ENCODE results near the gene MOSPD3. TPM values are rescaled to one million over a fixed set of nuclear protein-coding genes. Genes with fewer than 3 reads are reported as not detected.
"Not testable (repeated sequence)": the region's sequence is repeated elsewhere in the genome, so short reads cannot be mapped to it uniquely, and the experiment has no call there.

MOSPD3 gene
- total RNA-seq, 4 donors from 2014 or later, result 7.6 to 22.4 (median 15.5) TPM

DNA sequence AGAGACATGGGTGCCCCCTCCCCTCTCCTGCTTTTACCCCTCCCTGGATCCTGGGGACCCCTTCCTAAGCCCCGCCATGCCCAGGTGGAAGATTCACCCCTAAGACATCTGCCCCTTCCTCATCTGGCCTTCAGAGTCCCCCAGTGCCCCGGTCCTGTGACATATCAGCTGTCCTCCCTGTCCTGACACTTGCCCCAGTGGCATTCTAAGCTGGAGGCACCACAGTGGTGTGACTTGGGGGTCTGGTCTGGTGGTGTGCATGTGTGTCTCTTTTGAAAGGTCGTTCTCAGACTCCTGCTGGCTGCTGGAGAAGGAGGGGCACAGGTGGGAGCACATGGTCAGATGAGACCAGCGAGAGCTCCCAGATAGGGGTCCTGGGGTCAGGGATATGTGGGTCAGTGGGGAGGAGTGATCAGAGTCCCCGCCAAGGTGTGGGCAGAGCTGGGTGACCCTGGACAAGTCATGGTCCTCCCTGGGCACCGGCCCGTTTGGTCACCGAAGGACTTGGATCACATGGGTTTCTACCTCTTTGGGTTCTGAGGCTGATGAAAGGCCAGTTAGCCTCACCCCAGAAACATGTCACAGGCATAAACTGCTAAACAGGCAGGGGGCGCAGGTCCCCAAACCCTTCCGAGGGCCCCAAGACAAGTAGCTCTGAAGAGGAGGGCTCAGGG, 29.7 kb downstream of the MOSPD3 start:
- 78 to 82% methylated on average over 2 to 3 of the region's 10 CpGs for WGBS, 2 donors
- Histone ChIP-seq H3K4me3 (no peak overlapping the region), H3K4me1 (peaks cover 0 to 13% (median 0%) of the 10 kb centered on the region in 3 donors), H3K36me3 (no peaks in the 10 kb centered on the region), H3K9me3 (no peaks in the 10 kb centered on the region), H3K27me3 (peaks cover 0 to 53% (median 0%) of the 10 kb centered on the region in 4 donors), H3K27ac (no peak overlapping the region)
- intact Hi-C loops (cut with DNase I), result no loop called here
- TF ChIP-seq, protein P1, sequence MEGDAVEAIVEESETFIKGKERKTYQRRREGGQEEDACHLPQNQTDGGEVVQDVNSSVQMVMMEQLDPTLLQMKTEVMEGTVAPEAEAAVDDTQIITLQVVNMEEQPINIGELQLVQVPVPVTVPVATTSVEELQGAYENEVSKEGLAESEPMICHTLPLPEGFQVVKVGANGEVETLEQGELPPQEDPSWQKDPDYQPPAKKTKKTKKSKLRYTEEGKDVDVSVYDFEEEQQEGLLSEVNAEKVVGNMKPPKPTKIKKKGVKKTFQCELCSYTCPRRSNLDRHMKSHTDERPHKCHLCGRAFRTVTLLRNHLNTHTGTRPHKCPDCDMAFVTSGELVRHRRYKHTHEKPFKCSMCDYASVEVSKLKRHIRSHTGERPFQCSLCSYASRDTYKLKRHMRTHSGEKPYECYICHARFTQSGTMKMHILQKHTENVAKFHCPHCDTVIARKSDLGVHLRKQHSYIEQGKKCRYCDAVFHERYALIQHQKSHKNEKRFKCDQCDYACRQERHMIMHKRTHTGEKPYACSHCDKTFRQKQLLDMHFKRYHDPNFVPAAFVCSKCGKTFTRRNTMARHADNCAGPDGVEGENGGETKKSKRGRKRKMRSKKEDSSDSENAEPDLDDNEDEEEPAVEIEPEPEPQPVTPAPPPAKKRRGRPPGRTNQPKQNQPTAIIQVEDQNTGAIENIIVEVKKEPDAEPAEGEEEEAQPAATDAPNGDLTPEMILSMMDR (IDR thresholded peaks at IDR 0.05), result no peak
- TF ChIP-seq POLR2A (IDR thresholded peaks at IDR 0.05), result no peak
- no peak for DNase-seq

DNA sequence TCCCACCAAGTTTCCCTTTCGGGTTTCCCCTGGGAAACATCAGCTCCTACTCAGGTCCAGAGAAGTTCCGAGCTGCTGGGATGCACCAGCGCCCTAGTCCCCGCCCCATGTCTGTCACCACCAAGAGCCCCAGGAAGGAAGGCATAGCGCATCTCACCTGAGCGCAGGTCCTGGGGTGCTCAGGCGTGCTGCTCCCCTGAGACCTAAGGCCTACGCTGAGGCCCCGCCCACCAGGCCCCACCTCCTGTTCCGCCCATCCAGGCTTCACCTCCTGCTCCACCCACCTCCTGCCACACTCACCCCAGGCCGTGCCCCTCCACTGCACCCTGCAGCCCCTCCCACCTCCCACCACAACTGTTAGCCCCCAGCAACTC, 30.2 kb downstream of the MOSPD3 start:
- H3K36me3 ChIP-seq, result no peaks in the 10 kb centered on the region
- peaks cover 0 to 58% (median 0%) of the 10 kb centered on the region in 4 donors for H3K27me3 ChIP-seq
- H3K4me1 ChIP-seq, result peaks cover 0 to 13% (median 0%) of the 10 kb centered on the region in 3 donors
- no peak overlapping the region for H3K27ac ChIP-seq
- H3K9me3 ChIP-seq, result no peaks in the 10 kb centered on the region
- DNase-seq, result no peak
- H3K4me3 ChIP-seq, result no peak overlapping the region
- 34% methylated on average over 4 of the region's 11 CpGs; no CpG with 5 or more reads in 1 of the 2 donors for WGBS, 2 donors
- intact Hi-C loops (cut with DNase I), result no loop called here
- no peak for TF ChIP-seq POLR2A (IDR thresholded peaks at IDR 0.05)
- TF ChIP-seq, protein P1 (IDR thresholded peaks at IDR 0.05), result no peak

DNA sequence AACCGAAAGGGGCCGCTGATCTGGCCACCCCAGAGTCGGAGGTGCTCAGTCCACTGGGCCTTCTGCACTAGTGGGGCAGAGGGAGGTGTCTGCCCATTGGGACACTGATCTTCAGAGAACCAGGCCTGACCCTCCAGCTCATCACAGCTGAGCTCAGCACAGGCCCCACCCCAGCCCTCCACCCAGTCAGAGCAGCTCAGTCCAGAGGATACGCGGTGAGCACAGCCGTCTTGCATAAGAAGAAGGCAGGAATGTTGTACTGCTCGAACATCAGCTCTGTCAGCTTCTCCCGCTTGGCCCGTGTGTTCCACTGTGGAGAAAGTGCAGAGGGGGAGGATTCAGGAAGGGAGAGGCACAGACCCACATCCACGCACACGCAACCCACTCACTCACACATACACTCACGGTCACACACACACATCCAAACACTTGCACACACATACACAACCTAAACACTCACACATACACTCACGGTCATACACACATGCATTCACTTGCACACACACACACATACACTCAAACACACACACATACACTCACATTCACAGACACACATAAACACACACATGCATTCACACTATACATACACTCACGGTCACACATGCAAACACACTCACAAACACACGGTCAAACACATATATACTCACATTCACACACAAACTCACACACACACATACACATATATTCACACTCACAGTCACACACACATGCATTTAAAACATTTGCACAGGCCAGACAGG, 37.7 kb downstream of the MOSPD3 start:
- no peak for DNase-seq
- WGBS, 2 donors, result 63 to 83% methylated on average over 6 to 12 of the region's 15 CpGs
- Histone ChIP-seq H3K9me3 (no peaks in the 10 kb centered on the region), H3K27ac (no peak overlapping the region), H3K4me1 (no peaks in the 10 kb centered on the region), H3K27me3 (peaks cover 0 to 81% (median 3%) of the 10 kb centered on the region in 4 donors), H3K4me3 (no peak overlapping the region), H3K36me3 (no peaks in the 10 kb centered on the region)
- no peak for TF ChIP-seq POLR2A (IDR thresholded peaks at IDR 0.05)
- TF ChIP-seq, protein P1 (IDR thresholded peaks at IDR 0.05), result no peak
- intact Hi-C loops (cut with DNase I), result no loop called here

DNA sequence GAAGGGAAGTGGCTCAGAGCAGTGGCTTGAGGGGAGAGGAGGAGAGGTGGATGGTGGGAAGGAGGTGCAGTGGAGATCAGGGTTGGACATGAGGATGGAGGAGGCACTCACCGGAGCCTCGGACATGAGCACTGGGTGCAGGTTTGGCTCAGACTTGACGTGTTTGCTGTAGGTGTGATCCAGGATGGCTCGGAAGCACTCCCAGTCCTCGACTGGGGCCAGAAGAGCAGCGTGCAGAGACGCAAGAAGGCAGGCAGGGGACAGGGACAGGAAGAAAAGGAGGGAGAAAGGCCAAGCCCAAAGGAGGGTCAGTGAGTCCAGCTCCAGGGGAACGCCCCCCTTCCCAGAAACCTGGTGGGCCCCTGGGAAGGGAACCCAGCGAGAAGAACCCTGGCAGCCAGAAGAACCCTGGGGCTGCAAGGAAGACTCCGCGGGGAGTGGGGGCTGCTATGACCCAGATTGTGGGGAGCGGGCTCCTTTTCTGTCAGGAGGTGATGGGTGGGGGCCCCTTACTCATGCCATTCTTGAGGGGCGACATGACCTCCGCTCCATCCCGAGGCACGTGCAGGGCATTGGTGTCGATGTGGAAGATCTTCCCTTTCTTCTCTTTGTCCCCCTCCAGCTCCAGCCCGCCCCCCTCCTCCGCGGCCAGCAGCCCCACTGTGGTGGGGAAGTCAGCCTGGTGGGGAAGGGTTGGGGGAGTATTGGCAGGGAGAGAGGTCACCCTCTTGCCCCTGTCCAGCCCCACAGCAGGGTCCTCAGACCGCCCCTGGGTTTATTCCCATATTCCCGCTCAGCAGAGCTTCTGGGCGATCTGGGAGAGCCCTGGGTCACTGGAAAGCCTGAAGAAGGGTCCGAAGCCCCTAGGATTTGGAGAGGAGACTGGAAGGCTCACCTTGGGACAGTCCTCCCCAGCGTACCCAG, 42.8 kb downstream of the MOSPD3 start:
- WGBS, 2 donors, result 51 to 69% methylated on average over 16 to 19 of the region's 25 CpGs
- Histone ChIP-seq H3K4me3 (no peak overlapping the region), H3K27me3 (peaks cover 0 to 77% (median 19%) of the 10 kb centered on the region in 4 donors), H3K36me3 (no peaks in the 10 kb centered on the region), H3K9me3 (peaks cover 0 to 6% (median 0%) of the 10 kb centered on the region in 3 donors), H3K4me1 (peaks cover 0 to 14% (median 8%) of the 10 kb centered on the region in 3 donors), H3K27ac (no peak overlapping the region)
- intact Hi-C loops (cut with DNase I), result no loop called here
- no peak for DNase-seq
- TF ChIP-seq POLR2A (IDR thresholded peaks at IDR 0.05), result no peak

DNA sequence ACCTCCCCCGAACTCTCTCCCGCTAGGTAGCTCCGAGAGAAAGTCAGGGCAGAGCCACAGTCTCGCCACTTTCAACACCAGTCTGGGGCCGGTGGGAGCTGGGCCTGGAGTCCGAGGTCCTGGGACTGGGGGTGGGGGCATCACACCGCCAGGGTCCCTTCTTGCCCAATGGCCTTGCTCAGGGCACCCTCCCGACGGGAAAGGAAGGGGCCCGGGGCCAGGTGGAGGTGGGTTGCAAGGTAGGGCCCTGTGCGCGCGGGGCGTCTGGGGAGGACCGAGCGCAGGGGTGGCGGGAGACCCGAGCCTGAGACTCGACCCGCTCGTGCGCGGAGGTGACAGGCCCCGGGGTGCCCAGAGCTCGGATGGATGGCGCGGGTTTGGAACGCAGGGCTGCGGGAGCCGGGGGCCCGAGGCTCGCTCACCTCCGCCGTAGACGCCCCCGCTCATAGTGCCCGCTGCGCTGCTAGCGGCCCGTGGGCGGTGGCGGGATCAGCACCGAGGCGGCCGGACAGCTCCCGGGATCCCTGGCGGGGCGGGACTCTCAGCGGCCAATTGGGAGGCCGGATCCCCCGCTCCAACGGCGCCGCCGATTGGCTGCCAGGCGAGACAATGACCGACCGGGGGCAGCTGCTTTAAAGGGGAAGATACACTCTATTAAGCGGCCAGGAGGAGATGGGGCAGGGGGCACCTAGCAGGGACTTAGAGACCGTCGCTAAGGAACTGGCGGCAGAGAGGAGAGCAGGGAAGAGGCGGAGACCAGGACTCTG, 43.8 kb downstream of the MOSPD3 start, which contains the start of gene ACTL6B:
Gene ACTL6B (minus strand): TSS at position 541 of the 767 bp plus-strand sequence. CDS start 94 bp downstream, at position 447.
- intact Hi-C loops (cut with DNase I), result no loop called here
- TF ChIP-seq, protein P1 (IDR thresholded peaks at IDR 0.05), result no peak
- no peak for TF ChIP-seq POLR2A (IDR thresholded peaks at IDR 0.05)
- Histone ChIP-seq H3K4me1 (peaks cover 0 to 14% (median 8%) of the 10 kb centered on the region in 3 donors), H3K27me3 (peaks cover 0 to 72% (median 19%) of the 10 kb centered on the region in 4 donors), H3K27ac (no peak within 1 kb of the TSS), H3K9me3 (peaks cover 0 to 6% (median 0%) of the 10 kb centered on the region in 3 donors), H3K36me3 (no peaks in the 10 kb centered on the region), H3K4me3 (no peak within 1 kb of the TSS)
- WGBS, 2 donors, result 16 to 21% methylated on average over 11 to 14 of the region's 63 CpGs
- no peak for DNase-seq

DNA sequence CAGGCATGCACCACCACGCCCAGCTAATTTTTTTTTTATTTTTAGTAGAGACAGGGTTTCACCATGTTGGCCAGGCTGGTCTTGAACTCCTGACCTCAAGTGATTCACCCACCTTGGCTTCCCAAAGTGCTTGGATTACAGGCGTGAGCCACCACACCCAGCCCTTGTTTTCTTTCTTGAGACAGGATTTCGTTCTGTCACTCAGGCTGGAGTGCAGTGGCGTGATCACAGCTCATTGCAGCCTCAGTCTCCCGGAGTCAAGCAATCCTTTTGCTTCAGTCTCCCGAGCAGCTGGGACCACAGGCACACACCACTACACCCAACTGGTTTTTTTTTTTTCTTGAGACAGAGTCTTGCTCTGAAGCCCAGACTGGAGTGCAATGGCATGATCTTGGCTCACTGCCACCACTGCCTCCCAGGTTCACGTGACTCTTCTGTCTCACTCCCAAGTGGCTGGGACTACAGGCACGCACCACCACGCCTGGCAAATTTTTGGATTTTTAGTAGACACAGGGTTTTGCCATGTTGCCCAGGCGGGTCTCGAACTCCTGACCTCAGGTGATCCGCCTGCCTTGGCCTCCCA, 49.9 kb downstream of the MOSPD3 start:
- H3K9me3 ChIP-seq; intact Hi-C loops (cut with DNase I); DNase-seq; H3K4me3 ChIP-seq; H3K27ac ChIP-seq; H3K36me3 ChIP-seq: not testable (repeated sequence)
- 54 to 65% methylated on average over 10 to 12 of the region's 12 CpGs for WGBS, 2 donors
- Histone ChIP-seq H3K27me3 (peaks cover 0 to 19% (median 0%) of the 10 kb centered on the region in 4 donors), H3K4me1 (peaks cover 0 to 12% (median 8%) of the 10 kb centered on the region in 3 donors)

All from esophagus squamous epithelium (tissue), 5 donors.